HG02840 (cell line): ENCODE data around the gene YIF1A.
"Not testable (repeated sequence)": the region's sequence is repeated elsewhere in the genome, so short reads cannot be mapped to it uniquely, and the experiment has no call there.

Experiments used
- ATAC-seq: cut with Tn5 transposase; IDR thresholded peaks from one replicate; pipeline ENCODE4 v1.9.1; 2021; ENCODE audit warnings: mild to moderate bottlenecking, moderate library complexity, moderate number of reproducible peaks; ENCODE audit not compliant: unreplicated experiment, low FRiP score

The YIF1A gene

DNA sequence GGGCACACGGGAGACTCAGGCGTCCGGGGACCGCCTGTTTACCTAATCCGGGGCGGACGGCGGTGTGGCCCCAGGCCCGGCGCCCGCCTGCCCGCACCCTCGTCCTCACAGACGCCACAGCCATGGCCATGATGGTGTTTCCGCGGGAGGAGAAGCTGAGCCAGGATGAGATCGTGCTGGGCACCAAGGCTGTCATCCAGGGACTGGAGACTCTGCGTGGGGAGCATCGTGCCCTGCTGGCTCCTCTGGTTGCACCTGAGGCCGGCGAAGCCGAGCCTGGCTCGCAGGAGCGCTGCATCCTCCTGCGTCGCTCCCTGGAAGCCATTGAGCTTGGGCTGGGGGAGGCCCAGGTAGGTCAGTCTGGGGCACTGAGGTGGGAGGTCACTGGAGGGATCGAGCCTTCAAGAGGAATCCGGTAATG, 30.5 kb downstream of the YIF1A start:
- ATAC-seq, result no peak

DNA sequence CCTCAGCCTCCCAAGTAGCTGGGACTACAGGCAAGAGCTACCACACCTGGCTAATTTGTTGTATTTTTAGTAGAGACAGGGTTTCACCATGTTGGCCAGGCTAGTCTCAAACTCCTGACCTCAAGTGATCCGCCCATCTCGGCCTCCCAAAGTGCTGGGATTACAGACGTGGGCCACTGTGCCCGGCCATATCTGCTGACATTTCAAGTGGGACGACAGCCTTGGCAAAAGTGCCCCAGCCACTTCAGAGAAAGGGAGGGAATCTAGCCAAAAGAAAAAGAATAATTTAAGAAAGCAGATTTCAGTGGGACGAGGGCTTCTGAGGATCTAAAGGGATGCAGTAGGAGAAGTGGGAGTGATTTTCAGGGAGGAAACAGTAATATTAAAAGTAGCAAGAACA, 35.9 kb downstream of the YIF1A start:
- not testable (repeated sequence) for ATAC-seq

DNA sequence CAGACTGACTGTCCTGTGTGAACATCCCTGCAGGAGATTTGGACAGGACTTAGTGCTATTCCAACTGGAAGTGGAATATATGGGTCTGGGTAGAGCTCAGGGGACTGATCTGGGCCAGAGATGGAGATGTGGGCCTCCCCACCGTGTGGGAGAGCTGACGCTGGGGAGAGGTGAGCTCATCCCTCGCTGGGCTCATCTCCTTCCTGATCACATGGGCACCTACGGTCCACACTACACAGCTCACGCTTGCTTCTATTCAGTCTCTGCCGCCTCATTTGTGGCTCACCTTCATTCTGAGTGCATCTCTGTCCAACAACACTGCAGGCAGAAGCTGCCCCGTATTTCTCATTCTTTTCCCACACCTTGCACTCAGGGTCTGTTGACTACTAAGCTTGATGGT, 37.1 kb downstream of the YIF1A start:
- ATAC-seq, result no peak

DNA sequence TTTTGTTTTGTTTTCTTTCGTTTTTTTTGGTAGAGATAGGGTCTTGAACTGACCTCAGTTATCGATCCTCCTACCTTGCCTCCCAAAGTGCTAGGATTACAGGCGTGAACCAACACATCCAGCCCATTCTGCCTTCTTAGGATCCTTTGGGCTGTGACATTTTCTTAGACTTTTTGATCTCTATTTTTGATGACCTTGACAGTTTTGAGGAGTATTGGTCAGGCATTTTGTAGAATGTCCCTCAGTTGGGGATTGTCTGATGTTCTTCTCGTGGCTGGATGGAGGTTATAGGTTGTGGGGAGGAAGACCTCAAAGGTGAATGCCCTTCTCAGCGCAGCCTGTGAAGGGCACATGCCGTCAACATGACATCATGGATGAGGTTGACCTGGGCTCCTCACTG, 40.0 kb downstream of the YIF1A start:
- ATAC-seq, result no peak

DNA sequence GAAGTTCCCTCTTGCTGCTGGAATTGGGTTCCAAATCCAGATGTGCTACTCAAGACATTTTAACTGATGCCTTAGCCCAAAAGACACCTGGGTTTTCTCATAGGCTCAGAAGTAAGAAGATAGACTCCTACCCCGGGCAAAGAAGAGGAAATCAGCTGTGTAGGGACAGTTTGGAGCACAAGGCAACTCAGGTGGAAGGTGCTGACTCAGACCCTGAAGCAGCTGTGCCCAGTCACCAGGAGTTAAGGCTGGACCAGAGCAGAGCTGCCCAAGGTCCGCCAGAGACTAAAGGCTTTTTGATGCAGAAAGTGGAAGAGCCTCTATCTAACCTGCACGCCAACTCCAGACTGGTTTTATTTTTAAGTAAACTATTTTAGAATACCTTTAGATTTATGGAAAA, 41.1 kb downstream of the YIF1A start:
- no peak for ATAC-seq

DNA sequence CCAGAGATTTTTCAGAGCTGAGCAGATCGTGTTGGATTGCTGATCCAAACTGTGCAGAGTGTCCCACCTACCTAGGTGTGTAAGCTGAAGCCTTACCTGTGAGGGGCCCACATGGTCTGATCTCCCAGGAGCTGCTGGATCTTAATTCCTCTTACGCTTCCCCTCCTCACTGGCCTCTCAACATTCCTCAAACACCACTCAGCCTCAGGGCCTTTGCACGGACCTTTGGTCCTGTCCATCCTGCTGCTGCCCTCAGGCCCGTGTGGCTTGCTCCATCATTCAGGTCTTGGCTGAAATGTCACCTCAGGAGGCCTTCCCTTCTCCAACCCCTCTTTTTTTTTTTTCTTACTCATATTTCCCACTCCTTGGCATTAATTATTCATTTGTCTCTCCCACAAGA, 41.6 kb downstream of the YIF1A start:
- no peak for ATAC-seq

DNA sequence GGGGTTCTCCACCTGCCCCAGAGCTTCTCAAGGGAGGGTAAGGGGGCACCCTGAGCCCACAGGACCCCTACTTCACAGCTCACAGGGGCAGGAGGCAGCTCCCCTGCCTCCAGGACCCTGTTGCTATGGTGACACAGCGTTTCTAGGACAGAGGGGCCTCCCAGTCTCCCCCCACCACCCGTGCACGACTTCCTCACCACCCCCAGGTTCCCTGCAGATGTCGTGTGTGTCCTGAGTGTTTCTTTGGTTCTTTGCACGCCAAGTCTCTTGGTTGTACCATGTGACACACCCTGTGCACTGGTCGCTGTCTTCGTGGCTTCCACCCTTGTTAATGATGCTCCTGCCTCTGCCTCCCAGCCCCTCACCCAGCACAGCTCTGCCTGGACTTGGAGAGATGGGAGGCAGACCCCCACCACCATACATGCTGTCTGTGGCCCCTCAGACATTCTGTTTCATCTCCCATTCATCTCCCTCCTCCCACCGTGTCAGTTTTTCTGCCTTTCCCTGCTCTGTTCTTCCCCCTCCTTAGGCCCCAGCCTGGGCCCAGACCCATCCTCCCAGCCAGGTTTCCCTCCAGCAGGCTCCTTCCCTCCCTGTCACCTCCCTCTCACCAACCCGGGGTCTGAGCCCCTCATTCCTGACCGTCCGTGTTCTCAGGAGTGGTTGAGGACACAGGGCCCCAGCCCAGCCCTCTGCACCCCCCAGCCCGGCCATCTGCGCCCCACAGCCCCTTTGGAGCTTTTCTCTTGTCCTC, 45.0 kb downstream of the YIF1A start:
- ATAC-seq, result no peak

DNA sequence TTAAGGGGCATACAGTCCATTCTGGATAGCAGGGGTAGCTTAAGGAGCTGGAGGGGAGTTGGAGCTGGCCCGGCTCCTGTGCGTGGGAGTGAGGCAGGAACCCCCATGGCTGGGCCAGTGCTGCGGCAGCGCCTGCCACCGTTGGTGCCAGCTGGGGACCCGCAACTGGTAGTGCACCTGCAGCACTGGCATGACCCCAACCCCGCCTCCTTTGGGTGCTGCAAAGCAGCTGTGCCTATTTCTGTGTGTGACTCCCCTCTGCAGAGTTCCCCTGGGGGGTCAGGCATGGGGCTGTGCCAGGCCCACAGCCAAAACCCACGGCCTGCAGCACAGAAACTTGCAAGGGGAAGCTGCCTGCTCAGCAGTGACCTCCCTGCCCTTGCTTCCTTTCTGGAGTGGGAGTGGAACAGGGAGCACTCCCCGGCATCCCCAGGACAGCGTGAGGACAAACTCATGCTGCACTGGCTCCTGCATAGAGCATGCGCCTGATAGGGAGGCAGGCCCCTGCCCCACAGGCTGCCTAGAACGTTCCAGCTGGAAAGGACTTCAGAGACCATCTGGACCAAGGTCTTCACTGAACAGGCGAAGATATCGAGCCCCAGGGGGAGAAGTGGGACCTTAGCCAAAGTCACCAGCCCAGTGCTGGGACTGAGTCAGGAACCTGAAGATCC, 46.7 kb downstream of the YIF1A start:
- ATAC-seq, result no peak

DNA sequence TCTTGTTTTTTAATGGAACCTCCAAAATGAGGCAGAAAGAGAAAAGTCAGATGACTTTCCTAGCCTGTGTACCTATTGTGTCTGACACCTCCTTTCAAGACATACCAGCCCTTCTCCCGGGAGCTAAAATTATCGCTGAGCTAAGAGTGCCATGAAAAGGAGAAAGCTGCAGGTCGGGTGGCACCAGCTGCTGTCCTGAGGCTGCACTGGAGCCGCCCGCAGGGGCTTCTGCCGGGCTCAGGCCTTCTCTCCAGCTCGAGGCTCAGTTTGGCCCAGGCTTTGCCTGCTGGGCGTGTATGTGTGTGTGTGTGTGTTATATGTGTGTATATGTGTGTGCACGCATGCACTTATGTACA, 48.2 kb downstream of the YIF1A start:
- no peak for ATAC-seq

DNA sequence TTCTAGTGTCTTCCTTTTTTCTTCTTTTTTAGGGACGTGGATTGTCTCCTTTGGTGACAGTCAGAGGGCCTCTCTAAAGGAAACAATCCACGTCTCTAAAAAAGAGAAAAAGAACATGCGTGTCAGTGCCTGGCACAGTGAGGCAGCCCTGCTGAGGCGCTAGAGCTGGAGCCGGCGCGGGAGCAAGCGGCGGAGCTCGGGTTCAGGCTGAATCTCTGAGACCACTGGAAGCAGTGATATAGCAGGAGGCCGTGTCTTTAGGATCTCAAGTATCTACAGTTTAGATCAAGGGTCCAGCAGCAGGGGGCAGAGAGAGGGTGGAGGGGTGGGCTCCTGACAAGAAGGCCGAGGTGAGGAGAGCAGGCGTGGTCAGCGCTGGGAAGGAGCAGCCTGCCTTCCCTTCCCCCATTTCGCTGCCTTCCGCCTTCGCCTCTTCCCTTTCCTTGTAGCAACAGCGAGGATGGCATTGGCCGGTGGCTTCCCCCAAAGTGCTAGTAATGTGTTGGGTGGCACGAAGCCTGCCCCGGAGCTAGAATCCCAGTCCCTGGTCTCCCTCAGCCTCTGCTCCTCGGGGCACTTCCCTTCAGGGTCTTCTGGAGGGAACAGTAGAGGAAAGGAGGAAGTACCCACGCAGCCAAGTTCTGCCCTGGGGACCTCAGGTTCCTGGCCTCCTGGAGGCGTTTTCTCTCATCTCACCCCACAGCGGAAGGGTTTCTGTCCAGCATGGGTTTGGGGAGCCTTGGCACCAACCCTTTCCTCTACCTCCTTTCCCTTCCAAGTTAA, 48.8 kb downstream of the YIF1A start:
- ATAC-seq, result no peak

DNA sequence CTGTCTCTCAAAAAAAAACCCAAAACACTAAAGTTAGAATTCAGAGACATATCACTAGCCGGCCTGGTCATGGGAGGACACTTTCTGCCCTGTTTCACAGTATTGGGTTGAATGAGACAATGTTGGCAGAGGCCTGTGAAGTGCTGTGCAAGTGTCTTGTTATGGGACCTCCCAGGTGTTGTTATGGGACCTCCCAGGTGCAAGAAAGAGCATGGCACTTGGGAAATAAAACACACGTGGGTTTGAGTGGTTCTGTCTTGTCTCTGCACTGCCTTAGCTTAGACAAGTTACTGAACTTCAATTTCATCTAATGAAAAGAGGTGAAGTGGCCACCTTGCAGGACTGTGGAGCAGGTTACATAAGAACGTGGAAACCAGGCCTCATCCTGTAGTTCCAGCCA, 49.4 kb downstream of the YIF1A start:
- no peak for ATAC-seq

DNA sequence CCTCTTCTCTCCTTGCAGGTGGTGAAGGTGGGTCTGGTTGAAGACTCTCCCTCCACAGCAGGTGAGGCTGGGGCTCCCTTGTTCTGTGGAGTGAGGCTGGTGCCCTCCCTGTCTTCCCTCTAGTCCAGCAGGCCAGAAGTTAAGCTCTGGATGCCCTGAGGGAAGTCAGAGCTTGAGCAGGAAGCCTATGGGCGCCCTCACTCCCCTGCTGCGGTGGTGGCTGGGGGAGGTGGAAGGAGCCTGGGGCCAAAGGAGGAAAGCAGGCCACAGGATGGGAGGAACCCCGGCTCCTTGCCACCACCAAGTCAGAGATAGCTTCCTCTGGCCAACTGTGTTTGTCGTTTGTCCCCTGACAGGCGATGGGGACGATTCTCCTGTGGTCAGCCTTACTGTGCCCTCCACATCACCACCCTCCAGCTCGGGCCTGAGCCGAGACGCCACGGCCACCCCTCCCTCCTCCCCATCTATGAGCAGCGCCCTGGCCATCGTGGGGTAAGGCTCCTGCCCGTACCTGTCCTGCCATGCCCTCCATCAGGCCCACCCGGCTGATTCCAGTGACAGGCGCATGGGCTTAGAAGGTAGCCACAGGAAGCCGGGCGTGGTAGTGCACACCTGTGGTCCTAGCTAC, 50.0 kb downstream of the YIF1A start:
- ATAC-seq, result no peak

DNA sequence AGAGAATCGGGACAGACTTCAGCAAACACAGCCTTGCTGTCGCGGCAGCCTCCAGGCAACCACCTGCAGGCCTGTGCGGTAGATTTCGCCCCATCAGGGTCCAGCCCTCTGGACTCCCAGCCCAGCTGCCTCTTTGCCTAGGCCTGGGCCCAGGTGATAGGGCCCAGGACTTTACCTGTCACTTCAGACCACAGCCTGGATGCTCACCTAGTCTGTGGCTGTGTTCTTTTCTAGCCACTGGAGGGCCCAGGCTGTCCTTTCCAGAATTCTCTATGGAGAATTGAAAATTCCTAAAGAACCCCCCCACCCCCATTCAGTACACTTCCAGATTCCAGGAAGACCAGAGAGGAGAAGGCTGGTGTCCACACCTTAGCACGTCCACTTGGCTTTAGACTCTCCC, 51.1 kb downstream of the YIF1A start:
- ATAC-seq, result no peak

DNA sequence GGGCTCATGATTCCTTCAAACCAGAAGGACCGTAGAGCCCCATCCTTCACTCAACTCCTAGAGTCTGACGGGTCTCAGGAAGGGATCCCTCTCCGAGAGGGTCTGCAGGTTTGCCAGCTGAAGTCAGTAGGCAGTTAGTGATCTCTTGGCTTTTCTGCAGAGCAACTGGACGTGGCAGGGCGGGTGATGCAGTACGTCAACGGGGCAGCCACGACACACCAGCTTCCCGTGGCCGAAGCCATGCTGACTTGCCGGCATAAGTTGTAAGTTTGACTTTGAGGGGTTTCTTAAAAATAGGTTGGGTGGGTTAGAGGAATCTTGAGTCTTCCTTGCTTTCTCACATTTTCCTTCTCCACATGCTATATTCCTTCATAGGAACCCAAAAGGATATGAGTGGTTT, 53.8 kb downstream of the YIF1A start:
- no peak for ATAC-seq
